HepG2 (cell line): ENCODE data around the gene UBQLN4. TPM values are rescaled to one million over a fixed set of nuclear protein-coding genes. Genes with fewer than 3 reads are reported as not detected.
A peak's percentile ranks its signal among the peaks of the same experiment; 100 is the strongest.

ENCODE experiments used
- CBX5 ChIP-seq: sonication (generic); formaldehyde crosslinking; IDR thresholded peaks from 2 replicates; pipeline ENCODE4 v1.4.0; 2020; ENCODE audit warnings: missing genetic modification reagents, borderline replicate concordance
- HOXA5 ChIP-seq: sonication (generic); formaldehyde crosslinking; IDR thresholded peaks from 2 replicates; pipeline ENCODE4 v1.4.0; 2020; ENCODE audit warnings: missing genetic modification reagents
- IKZF5 ChIP-seq: IDR thresholded peaks from 2 replicates; pipeline ENCODE4 v1.6.1; 2018; ENCODE audit warnings: missing genetic modification reagents, mild to moderate bottlenecking, missing compliant biosample characterization
- MED8 ChIP-seq: sonication (generic); formaldehyde crosslinking; IDR thresholded peaks from 2 replicates; pipeline ENCODE4 v1.8.1; 2023; ENCODE audit warnings: mild to moderate bottlenecking, missing genetic modification reagents; ENCODE audit not compliant: insufficient replicate concordance
- MXD4 ChIP-seq: IDR thresholded peaks from 2 replicates; pipeline ENCODE4 v1.6.1; 2016; ENCODE audit warnings: mild to moderate bottlenecking, missing biosample characterization, missing genetic modification reagents
- NRL ChIP-seq: sonication (generic); formaldehyde crosslinking; IDR thresholded peaks from 2 replicates; pipeline ENCODE4 v1.5.0; 2020; ENCODE audit warnings: missing genetic modification reagents, mild to moderate bottlenecking, moderate library complexity, borderline replicate concordance
- PHF8 ChIP-seq: sonication (generic); formaldehyde crosslinking; IDR thresholded peaks from 2 replicates; pipeline ENCODE4 v1.5.0; 2020; ENCODE audit warnings: missing genetic modification reagents
- POGZ ChIP-seq: sonication (generic); formaldehyde crosslinking; IDR thresholded peaks from 2 replicates; pipeline ENCODE4 v1.4.0; 2020; ENCODE audit warnings: mild to moderate bottlenecking, missing genetic modification reagents
- SMAD3 ChIP-seq: sonication (generic); formaldehyde crosslinking; IDR thresholded peaks from 2 replicates; pipeline ENCODE4 v1.4.0; 2020; ENCODE audit warnings: missing genetic modification reagents
- ZMYM3 ChIP-seq: sonication (generic); formaldehyde crosslinking; IDR thresholded peaks from 2 replicates; pipeline ENCODE4 v1.5.1; 2020; ENCODE audit warnings: mild to moderate bottlenecking, missing genetic modification reagents
- ZNF142 ChIP-seq: sonication (generic); formaldehyde crosslinking; IDR thresholded peaks from 2 replicates; pipeline ENCODE4 v1.4.0; 2020; ENCODE audit warnings: missing genetic modification reagents
- ZNF441 ChIP-seq: sonication (generic); formaldehyde crosslinking; IDR thresholded peaks from 2 replicates; pipeline ENCODE4 v1.7.0; 2021; ENCODE audit warnings: missing genetic modification reagents, borderline replicate concordance
- ZNF878 ChIP-seq: sonication (generic); formaldehyde crosslinking; IDR thresholded peaks from 2 replicates; pipeline ENCODE4 v1.8.1; 2023; ENCODE audit warnings: mild to moderate bottlenecking, missing genetic modification reagents, moderate library complexity
- polyA plus RNA-seq, 8 experiments: library from polyadenylated mRNA; depleted of rRNA in 3 of 8; stranded (reverse) in 7 of 8; unstranded in 1 of 8; fragments of >200 nt; fragmentation: Illumina TruSeq in 4 of 8; extraction: Trizol in 4 of 8; gene quantifications; 2 replicates each; pipeline versions ENCODE4 v1.2.1 to v1.2.3, GENCODE V29; 2011 to 2016; ENCODE audit warnings: low read depth in 4 of 8, missing spikeins in 1 of 8, mixed read lengths in 1 of 8; ENCODE audit not compliant: insufficient read depth in 1 of 8
- total RNA-seq, 5 experiments: library from RNA; depleted of rRNA; stranded (reverse); fragments of >200 nt; fragmentation: Illumina TruSeq; extraction: Trizol; gene quantifications; 2 replicates each; pipeline ENCODE4 v1.2.3, GENCODE V29; 2016; ENCODE audit warnings: low read depth in 1 of 5
- TF ChIP-seq, protein P1 (sequence below): sonication (generic); formaldehyde crosslinking; IDR thresholded peaks from 2 replicates; pipeline ENCODE4 v1.4.0; 2020; ENCODE audit warnings: missing genetic modification reagents, borderline replicate concordance
- TF ChIP-seq, protein P2 (sequence below): sonication (generic); formaldehyde crosslinking; IDR thresholded peaks from 2 replicates; pipeline ENCODE4 v1.4.0; 2020; ENCODE audit warnings: missing genetic modification reagents

UBQLN4 gene
- total and polyA plus RNA-seq, 2 of the 13 experiments (the other 11 are each of a cell fraction or from before 2014, with no cell fraction given), result 31.5 to 39.8 TPM

GRCh38 chr1:156052862-156053767, 483 bp downstream of the UBQLN4 start (continued):
- TF ChIP-seq, protein P1, sequence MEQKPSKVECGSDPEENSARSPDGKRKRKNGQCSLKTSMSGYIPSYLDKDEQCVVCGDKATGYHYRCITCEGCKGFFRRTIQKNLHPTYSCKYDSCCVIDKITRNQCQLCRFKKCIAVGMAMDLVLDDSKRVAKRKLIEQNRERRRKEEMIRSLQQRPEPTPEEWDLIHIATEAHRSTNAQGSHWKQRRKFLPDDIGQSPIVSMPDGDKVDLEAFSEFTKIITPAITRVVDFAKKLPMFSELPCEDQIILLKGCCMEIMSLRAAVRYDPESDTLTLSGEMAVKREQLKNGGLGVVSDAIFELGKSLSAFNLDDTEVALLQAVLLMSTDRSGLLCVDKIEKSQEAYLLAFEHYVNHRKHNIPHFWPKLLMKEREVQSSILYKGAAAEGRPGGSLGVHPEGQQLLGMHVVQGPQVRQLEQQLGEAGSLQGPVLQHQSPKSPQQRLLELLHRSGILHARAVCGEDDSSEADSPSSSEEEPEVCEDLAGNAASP (CRISPR knock-in tag), result 0 out of 2 replicates have a peak, but pooled peaks have one; percentile 38
- TF ChIP-seq POGZ (CRISPR knock-in tag) (peak; percentile 23; the same call in 1 of the 2 replicates), HOXA5 (0 out of 2 replicates have a peak, but pooled peaks have one; percentile 43), CBX5 (CRISPR knock-in tag) (0 out of 2 replicates have a peak, but pooled peaks have one; percentile 30), ZMYM3 (CRISPR knock-in tag) (peak; percentile 85), ZNF142 (CRISPR knock-in tag) (no peak), ZNF878 (CRISPR knock-in tag) (0 out of 2 replicates have a peak, but pooled peaks have one; percentile 0), PHF8 (CRISPR knock-in tag) (peak; percentile 39; the same call in 1 of the 2 replicates), ZNF441 (CRISPR knock-in tag) (0 out of 2 replicates have a peak, but pooled peaks have one; percentile 22), SMAD3 (CRISPR knock-in tag) (peak; percentile 33; the same call in 1 of the 2 replicates), NRL (CRISPR knock-in tag) (peak; percentile 72; the same call in 1 of the 2 replicates), MXD4 (0 out of 2 replicates have a peak, but pooled peaks have one; percentile 35), MED8 (CRISPR knock-in tag) (no peak), IKZF5 (CRISPR knock-in tag) (peak; percentile 30; the same call in 1 of the 2 replicates)
- TF ChIP-seq, protein P2, sequence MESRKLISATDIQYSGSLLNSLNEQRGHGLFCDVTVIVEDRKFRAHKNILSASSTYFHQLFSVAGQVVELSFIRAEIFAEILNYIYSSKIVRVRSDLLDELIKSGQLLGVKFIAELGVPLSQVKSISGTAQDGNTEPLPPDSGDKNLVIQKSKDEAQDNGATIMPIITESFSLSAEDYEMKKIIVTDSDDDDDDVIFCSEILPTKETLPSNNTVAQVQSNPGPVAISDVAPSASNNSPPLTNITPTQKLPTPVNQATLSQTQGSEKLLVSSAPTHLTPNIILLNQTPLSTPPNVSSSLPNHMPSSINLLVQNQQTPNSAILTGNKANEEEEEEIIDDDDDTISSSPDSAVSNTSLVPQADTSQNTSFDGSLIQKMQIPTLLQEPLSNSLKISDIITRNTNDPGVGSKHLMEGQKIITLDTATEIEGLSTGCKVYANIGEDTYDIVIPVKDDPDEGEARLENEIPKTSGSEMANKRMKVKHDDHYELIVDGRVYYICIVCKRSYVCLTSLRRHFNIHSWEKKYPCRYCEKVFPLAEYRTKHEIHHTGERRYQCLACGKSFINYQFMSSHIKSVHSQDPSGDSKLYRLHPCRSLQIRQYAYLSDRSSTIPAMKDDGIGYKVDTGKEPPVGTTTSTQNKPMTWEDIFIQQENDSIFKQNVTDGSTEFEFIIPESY (CRISPR knock-in tag), result 0 out of 2 replicates have a peak, but pooled peaks have one; percentile 15
